ENCODE results near the gene ACOT12.

DNA sequence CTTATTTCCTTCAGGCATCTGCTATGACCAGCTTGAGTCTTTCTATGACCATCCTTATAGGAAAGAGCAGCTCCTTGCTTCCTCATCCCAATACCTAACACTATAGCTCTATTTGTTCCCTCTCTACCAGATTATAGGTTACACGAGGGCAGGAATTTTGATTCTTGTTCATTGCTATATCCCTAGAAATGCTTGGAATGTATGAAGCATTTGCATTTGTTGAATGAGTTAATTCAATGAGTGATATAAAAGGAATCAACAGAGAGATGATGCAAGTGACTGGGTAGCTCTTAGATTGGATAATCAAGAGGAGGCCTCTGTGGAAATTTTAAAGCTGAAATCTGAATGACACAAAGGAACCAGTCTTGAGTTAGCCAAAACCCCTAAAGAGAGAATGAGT is 78.6 kb downstream of the ACOT12 start:
- TF ChIP-seq, protein P1, sequence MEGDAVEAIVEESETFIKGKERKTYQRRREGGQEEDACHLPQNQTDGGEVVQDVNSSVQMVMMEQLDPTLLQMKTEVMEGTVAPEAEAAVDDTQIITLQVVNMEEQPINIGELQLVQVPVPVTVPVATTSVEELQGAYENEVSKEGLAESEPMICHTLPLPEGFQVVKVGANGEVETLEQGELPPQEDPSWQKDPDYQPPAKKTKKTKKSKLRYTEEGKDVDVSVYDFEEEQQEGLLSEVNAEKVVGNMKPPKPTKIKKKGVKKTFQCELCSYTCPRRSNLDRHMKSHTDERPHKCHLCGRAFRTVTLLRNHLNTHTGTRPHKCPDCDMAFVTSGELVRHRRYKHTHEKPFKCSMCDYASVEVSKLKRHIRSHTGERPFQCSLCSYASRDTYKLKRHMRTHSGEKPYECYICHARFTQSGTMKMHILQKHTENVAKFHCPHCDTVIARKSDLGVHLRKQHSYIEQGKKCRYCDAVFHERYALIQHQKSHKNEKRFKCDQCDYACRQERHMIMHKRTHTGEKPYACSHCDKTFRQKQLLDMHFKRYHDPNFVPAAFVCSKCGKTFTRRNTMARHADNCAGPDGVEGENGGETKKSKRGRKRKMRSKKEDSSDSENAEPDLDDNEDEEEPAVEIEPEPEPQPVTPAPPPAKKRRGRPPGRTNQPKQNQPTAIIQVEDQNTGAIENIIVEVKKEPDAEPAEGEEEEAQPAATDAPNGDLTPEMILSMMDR (conservative IDR thresholded peaks at IDR 0.05; ENCODE audit: low read depth, low read length), result no peak
- TF ChIP-seq EZH2 (IDR thresholded peaks at IDR 0.05; ENCODE audit: low read length, unreplicated experiment), result no peak

Measured in PC-3 (cell line).